T-helper 17 cell (primary cell): Measurements from ENCODE around the gene RALA. TPM values are rescaled to one million over a fixed set of nuclear protein-coding genes. Genes with fewer than 3 reads are reported as not detected.

Experiments used
- ATAC-seq: fragments of 150-1000 bp; cut with Tn5 transposase; 2 replicates; pipeline ENCODE4 v1.10.0; 2021; ENCODE audit warnings: mild to moderate bottlenecking, moderate library complexity
- DNase-seq, 3 donors: peaks; one replicate each; pipeline versions ENCODE4 v3.0.0 to v3.0.0-alpha.2; 2020 to 2021
- H3K9me3 ChIP-seq: one replicate; pipeline ENCODE4 v1.7.0; 2013; ENCODE audit warnings: low read length, mild to moderate bottlenecking; ENCODE audit not compliant: control insufficient read depth, poor library complexity, severe bottlenecking
- H3K27ac Mint-ChIP-seq: one replicate; pipeline ENCODE4 v1.8.0; 2022; ENCODE audit warnings: mild to moderate bottlenecking, moderate library complexity, mixed read lengths
- H3K27me3 Mint-ChIP-seq: one replicate; pipeline ENCODE4 v1.8.0; 2022; ENCODE audit warnings: mixed read lengths
- H3K36me3 Mint-ChIP-seq: one replicate; pipeline ENCODE4 v1.8.0; 2022; ENCODE audit warnings: low read depth, mixed read lengths
- H3K4me1 Mint-ChIP-seq: one replicate; pipeline ENCODE4 v1.8.0; 2022; ENCODE audit warnings: mild to moderate bottlenecking, mixed read lengths
- H3K4me3 Mint-ChIP-seq: one replicate; pipeline ENCODE4 v1.8.0; 2022; ENCODE audit warnings: mild to moderate bottlenecking, moderate library complexity, mixed read lengths
- total RNA-seq, 4 donors: library from RNA in 2 of 4; stranded (reverse) in 2 of 4; gene quantifications; one replicate each; pipeline ENCODE4 v1.2.3 and lab custom pipeline; 2022 to 2026

Gene RALA, protein sequence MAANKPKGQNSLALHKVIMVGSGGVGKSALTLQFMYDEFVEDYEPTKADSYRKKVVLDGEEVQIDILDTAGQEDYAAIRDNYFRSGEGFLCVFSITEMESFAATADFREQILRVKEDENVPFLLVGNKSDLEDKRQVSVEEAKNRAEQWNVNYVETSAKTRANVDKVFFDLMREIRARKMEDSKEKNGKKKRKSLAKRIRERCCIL
- total RNA-seq (10 to 100 TPM; 22.4 to 27.1 TPM), total RNA-seq (lab: John Stamatoyannopoulos, UW) (22.8 to 55.0 reads per million in 2 donors)

DNA sequence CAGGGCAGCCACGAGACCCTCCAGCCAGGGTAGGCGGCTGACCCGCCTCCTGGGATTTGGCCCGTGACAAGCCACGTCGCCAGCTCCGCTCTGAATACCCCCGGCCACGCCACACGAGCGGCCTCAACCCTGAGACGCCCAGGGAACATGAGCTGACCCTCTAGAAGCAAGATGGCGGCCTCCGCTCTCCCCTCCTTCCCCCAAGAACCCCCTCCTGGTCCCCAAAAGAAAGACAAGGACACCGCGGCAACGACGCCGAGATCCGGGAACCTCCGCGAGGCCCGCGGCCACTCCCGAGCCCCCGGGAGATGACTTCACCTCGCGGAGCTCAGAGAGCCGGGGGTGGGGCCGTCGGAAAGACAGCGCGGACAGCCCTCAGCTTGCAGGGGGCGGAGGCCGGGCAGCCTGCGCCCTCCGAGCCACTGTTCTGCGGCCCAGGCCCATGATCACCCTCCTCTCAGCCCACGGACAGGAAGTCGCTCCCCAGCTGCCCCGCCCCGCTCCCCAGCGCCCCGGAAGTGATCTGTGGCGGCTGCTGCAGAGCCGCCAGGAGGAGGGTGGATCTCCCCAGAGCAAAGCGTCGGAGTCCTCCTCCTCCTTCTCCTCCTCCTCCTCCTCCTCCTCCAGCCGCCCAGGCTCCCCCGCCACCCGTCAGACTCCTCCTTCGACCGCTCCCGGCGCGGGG, at the start of gene RALA:
TSS of gene RALA (plus strand) at position 526 of the 685 bp plus-strand sequence. CDS start 63,096 bp downstream, outside the sequence.
- no peaks in the 10 kb centered on the region for H3K27me3 Mint-ChIP-seq
- no peaks in the 10 kb centered on the region for H3K9me3 ChIP-seq
- H3K4me1 Mint-ChIP-seq: peaks cover 37% of the 10 kb centered on the region
- DNase-seq (peak; percentile 81 to 84 (median 83)), ATAC-seq (peak; percentile 92)
- peak within 1 kb of the TSS; percentile 96 for H3K27ac Mint-ChIP-seq
- H3K36me3 Mint-ChIP-seq: peaks cover 2% of the 10 kb centered on the region
- peak within 1 kb of the TSS; percentile 98 for H3K4me3 Mint-ChIP-seq

DNA sequence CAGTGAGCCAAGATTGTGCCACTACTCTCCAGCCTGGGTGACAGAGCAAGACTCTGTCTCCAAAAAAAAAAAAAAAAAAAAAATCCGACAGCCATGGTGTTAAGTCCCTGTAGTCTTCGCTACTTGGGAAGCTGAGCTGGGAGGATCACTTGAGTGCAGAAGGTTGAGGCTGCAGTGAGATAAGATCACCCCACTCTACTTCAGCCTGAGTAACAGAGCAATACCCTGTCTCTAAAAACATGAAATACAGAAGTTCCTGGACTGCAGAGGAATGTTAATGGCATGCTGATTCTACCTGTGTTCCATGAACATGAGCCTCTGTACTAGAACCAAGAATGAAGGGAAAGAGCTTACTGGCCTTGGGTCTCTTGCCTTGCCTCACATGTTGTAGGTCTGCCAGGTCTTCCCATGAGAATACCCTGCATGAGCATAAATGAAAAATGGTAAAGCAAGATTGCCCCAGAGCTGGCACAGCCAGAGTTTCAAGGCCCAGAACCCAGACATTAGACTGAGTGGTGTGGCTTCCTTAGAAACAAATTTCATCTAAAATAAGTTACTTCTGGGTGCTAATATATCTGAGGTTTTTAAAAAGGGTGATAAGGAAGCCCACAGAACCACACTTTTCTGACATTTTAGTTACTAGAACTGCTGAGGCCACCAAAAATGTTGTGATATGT, 48.6 kb upstream of the RALA start:
- peaks cover 7% of the 10 kb centered on the region for H3K36me3 Mint-ChIP-seq
- DNase-seq: no peak
- no peaks in the 10 kb centered on the region for H3K9me3 ChIP-seq
- no peak overlapping the region for H3K4me3 Mint-ChIP-seq
- H3K27ac Mint-ChIP-seq: peak overlapping the region; percentile 14
- no peak for ATAC-seq
- no peaks in the 10 kb centered on the region for H3K27me3 Mint-ChIP-seq
- peaks cover 4% of the 10 kb centered on the region for H3K4me1 Mint-ChIP-seq

DNA sequence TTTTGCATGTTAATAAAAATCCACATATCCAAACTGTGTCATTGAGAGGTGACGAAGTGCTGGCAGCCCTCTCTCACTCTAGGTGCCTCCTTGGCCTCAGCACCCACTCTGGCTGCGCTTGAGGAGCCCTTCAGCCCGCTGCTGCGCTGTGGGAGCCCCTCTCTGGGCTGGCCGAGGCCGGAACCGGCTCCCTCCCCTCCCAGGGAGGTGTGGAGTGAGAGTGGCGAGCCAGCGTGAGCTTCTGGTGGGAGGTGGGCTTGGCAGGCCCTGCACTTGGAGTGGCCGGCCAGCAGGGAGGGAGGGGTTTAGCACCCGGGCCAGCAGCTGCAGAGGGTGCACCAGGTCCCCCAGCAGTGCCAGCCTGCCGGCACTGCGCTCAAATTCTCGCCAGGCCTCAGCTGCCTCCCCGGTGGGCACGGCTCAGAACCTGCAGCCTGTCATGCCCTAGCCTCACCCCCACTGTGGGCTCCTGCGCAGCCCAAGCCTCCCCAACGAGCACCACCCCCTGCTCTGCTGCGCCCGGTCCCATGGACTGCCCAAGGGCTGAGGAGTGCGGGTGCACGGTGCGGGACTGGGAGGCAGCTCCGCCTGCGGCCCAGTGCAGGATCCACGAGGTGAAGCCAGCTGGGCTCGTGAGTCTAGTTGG, 46.0 kb upstream of the RALA start:
- DNase-seq (no peak), ATAC-seq (no peak)
- no peaks in the 10 kb centered on the region for H3K9me3 ChIP-seq
- H3K4me1 Mint-ChIP-seq: peaks cover 10% of the 10 kb centered on the region
- no peaks in the 10 kb centered on the region for H3K27me3 Mint-ChIP-seq
- no peak overlapping the region for H3K4me3 Mint-ChIP-seq
- H3K36me3 Mint-ChIP-seq: peaks cover 7% of the 10 kb centered on the region
- H3K27ac Mint-ChIP-seq: peak overlapping the region; percentile 83

DNA sequence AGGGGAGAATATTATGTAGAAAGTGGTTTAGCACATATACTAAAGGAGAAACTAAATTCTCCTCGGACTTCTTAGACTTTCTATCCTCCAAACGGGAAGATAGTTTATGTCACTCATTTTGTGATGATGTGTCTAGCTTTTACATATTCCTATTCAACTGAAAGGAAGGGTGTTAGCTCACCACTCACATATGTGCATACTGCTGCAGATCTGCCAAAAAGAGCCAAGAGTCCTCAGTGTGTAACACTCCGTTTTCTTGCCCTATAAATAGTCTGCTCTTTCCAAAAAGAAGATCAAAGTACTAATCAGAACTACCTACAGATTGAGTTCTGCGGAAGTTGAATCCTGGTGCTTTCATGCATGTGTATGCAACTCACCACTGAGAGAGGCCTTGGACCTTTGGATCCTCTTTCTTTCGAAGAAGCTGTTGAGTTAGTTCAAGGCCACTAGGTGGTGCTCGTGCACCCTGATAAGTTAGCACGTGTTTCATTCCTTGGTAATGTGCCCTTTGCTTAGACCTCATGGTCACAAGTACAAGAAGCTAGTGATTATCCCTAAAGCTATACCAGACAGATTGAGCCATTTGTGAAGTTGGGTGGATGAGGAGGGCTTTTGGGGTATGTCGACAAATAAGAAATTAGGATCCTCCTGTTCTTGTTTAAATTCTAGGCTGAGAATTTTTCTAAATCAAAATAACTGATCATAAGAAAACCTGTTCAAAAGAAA, 43.1 kb upstream of the RALA start:
- peak; percentile 96 for ATAC-seq
- Mint-ChIP-seq H3K4me3 (no peak overlapping the region), H3K4me1 (peaks cover 10% of the 10 kb centered on the region), H3K27ac (no peak overlapping the region), H3K36me3 (peaks cover 7% of the 10 kb centered on the region), H3K27me3 (no peaks in the 10 kb centered on the region)
- H3K9me3 ChIP-seq: no peaks in the 10 kb centered on the region
- peak; percentile 45 to 57 (median 55) for DNase-seq

DNA sequence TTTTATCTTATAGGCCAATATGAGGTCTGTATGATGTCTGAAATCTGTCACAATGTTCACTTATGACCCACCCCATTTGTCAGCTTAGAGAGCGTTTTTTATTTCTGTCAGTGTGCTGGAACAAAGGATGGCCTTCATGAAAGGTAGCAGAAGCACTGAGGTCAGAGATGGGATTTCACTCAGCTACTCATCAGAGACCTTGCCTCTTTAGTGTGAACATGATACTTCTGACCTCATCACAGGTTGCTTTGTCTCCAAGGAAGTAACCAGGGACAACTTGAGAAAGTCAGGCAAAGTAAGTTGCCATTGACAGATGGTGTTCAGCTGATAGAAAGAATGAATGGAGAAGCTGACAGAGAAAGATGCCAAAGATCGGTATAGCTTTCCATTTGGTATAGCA, 40.8 kb upstream of the RALA start:
- Mint-ChIP-seq H3K27me3 (no peaks in the 10 kb centered on the region), H3K4me1 (peaks cover 6% of the 10 kb centered on the region), H3K36me3 (no peaks in the 10 kb centered on the region), H3K27ac (no peak overlapping the region), H3K4me3 (no peak overlapping the region)
- DNase-seq: no peak
- no peak for ATAC-seq
- H3K9me3 ChIP-seq: no peaks in the 10 kb centered on the region

DNA sequence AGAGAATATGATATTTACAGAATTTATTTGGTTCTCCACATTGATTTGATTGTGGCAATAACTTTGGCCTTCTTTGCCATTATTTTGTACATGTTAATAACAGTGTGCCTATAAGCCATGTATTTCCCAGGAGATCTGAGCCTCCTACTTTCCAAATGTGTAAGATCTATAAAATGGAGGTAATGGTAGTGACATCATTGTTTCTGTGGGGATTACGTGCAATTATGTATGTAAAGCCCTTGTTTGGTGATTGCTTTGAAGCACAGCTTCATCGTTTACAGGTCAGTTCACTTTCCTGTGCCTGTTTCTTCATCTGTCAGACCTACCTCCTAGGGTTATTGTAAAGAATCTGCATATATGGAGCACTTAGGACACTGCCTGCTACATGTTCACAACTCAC, 39.8 kb upstream of the RALA start:
- Mint-ChIP-seq H3K27me3 (no peaks in the 10 kb centered on the region), H3K27ac (peak overlapping the region; percentile 2), H3K4me1 (peaks cover 6% of the 10 kb centered on the region), H3K4me3 (no peak overlapping the region), H3K36me3 (no peaks in the 10 kb centered on the region)
- no peak for DNase-seq
- no peaks in the 10 kb centered on the region for H3K9me3 ChIP-seq
- no peak for ATAC-seq

DNA sequence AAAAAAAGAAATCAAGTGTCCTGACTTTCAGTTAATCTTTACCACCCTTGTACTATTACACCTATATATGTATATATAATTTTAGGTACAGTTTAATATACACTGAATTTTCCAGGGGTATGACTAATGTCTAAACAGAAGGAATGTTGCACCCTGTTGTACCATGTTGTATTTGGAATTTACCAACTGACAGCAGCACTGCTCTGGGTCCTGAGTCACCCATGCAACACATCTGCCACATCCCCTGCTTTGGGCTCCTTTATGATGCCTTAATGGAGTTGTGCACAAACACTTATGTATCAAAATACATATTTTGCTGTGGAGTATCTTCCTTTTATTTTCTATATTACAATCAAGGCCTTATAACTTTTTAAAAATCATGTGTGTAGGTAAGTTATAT, 36.0 kb upstream of the RALA start:
- ATAC-seq (no peak), DNase-seq (no peak)
- Mint-ChIP-seq H3K27me3 (no peaks in the 10 kb centered on the region), H3K36me3 (no peaks in the 10 kb centered on the region), H3K4me1 (peaks cover 10% of the 10 kb centered on the region), H3K27ac (peak overlapping the region; percentile 37), H3K4me3 (no peak overlapping the region)
- no peaks in the 10 kb centered on the region for H3K9me3 ChIP-seq

DNA sequence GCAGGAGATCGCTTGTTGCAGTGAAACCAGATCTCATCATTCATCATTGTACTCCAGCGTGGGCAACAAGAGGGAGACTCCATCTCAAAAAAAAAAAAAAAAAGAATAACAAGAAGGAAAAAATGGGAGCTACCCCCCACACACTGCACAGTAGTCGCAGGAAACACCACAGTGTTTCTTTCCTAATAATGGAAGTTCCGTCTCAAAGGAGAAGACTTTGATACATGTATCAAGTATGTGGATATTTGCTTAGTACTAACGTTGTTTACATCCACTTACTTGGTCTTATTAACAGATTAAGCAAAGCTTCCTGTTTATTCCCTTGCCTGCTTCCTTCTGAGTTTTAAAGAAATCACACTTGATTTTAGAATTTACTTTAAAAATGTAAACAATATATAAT, 35.0 kb upstream of the RALA start:
- Mint-ChIP-seq H3K4me1 (peaks cover 14% of the 10 kb centered on the region), H3K4me3 (no peak overlapping the region), H3K27ac (peak overlapping the region; percentile 37), H3K27me3 (no peaks in the 10 kb centered on the region), H3K36me3 (no peaks in the 10 kb centered on the region)
- ATAC-seq: no peak
- DNase-seq: no peak
- no peaks in the 10 kb centered on the region for H3K9me3 ChIP-seq

DNA sequence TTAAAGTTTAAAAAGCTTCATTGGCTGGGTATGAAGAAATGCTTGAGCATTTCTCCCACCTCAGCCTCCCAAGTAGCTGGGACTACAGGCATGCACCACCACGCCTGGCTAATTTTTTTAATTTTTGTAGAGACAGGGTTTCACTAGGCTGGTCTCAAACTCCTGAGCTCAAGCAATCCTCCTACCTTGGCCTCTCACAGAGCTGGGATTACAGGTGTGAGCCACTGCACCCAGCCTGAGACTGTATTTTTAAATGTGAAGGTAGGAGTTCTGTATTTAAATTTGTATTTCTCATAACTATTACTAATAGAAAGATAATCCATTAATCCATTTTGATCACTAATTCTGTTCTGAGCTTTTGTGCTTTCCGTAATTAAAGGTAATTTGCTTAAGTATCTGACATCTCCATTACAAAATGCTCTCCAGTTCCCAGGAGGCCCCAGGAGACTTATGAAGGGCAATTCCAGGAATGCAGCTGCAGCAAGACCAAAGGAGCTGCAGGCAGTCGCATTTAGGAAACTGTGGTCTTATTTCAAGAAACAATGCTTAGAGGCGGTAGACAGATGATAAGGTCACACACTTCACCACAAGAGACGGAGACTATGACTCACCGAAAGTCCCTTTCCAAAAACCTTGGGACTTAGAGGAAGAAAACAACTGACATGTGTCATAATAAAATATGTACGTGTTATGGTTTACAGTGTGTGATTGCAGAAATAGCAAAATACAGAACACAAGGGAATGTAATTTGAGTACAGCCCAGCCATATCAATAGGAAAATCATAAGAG, 33.9 kb upstream of the RALA start:
- Mint-ChIP-seq H3K27ac (peak overlapping the region; percentile 95), H3K4me1 (peaks cover 14% of the 10 kb centered on the region), H3K27me3 (no peaks in the 10 kb centered on the region), H3K4me3 (peak overlapping the region; percentile 67), H3K36me3 (no peaks in the 10 kb centered on the region)
- H3K9me3 ChIP-seq: no peaks in the 10 kb centered on the region
- peak in 1 of 3 donors; percentile 42 for DNase-seq
- ATAC-seq: peak; percentile 94

DNA sequence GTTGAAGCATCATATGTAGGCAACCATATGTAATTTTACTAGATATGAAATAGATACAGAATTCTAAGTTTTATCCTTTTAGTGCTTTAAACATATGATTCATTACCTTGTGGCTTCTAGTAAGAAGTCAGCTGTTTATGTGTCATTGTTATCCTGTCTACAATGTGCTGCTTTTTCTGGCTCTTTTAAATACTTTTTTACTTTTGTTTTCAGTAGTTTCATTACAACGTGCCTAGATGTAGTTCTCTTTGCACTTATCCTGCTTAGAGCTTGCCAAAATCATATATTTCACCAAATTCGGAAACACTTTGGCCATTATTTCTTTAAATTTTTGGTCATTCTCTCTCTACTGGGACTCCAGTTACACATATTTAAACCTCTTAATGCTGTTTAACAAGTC, 30.8 kb upstream of the RALA start:
- Mint-ChIP-seq H3K4me1 (peaks cover 14% of the 10 kb centered on the region), H3K27ac (peak overlapping the region; percentile 95), H3K27me3 (no peaks in the 10 kb centered on the region), H3K36me3 (no peaks in the 10 kb centered on the region), H3K4me3 (no peak overlapping the region)
- DNase-seq (no peak), ATAC-seq (no peak)
- H3K9me3 ChIP-seq: no peaks in the 10 kb centered on the region

DNA sequence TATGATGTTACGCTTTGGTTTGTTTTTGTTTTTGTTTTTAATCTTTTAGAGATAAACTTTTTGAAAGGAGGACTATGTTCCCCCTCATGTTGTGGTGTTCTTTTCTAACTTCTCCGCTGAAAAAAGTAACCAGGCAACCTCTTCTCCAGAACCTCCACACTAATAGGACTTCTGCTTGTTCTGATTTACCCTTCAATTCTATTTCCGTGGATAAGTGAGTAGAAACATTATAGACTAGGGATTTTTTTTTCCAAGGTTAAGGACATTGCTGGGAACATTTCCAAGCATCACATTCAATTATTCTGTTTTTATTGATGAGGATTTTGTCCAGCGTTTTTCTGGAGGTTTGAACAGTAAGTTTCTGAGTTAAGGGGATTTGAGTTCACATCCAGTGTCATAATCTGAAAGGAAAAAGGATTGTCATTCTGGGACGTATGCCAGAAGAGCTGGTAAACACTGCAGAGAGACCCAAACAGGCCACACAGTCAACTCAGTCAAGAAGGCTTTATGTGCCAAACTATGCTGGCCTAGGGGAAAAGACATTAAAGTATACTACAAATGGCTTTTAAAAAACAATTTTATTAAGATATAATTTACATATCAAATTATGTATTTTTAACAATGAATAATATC, 28.3 kb upstream of the RALA start:
- Mint-ChIP-seq H3K27ac (peak overlapping the region; percentile 39), H3K4me3 (no peak overlapping the region), H3K27me3 (no peaks in the 10 kb centered on the region)

DNA sequence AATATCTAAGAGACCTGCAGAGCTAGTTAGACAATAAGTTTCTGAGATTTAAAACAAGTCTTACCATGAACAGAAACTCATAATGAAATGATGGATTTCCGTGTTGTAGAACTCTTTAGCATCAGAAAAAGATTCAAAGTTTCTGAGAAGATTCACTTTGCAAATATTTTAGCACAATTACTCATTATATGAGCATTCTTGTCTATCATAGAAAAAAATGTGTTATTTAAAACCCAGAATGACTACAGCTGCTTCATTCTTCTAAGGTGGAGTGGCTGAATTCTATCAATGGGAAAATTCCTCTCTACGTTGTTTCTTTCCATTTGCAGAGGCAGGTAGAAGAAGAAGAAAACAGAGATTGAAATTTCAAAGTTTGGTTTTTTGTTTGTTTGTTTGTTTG, 21.0 kb upstream of the RALA start:
- Mint-ChIP-seq H3K27me3 (no peaks in the 10 kb centered on the region), H3K27ac (no peak overlapping the region), H3K36me3 (no peaks in the 10 kb centered on the region), H3K4me1 (peaks cover 16% of the 10 kb centered on the region), H3K4me3 (no peak overlapping the region)
- no peak for DNase-seq
- no peaks in the 10 kb centered on the region for H3K9me3 ChIP-seq
- ATAC-seq: no peak

More for the DNA sequence above, 28.3 kb upstream of the RALA start:
- Mint-ChIP-seq H3K36me3 (no peaks in the 10 kb centered on the region), H3K4me1 (peaks cover 8% of the 10 kb centered on the region)
- DNase-seq (no peak), ATAC-seq (no peak)
- no peaks in the 10 kb centered on the region for H3K9me3 ChIP-seq
